Peyer's patch (tissue), 4 donors: ENCODE results near the gene SLC22A31. TPM values are rescaled to one million over a fixed set of nuclear protein-coding genes. Genes with fewer than 3 reads are reported as not detected.
A peak's percentile ranks its signal among the peaks of the same experiment; 100 is the strongest.

ENCODE experiments used
- DNase-seq, 3 donors: peaks; one replicate each; pipeline ENCODE4 v3.0.0-alpha.2; 2017 to 2019
- H3K27ac ChIP-seq, 4 donors: fragments of 200-600 bp; sonication (generic); one replicate each; pipeline ENCODE4 v1.5.1; 2016 to 2019
- H3K27me3 ChIP-seq, 2 donors: fragments of 200-600 bp; sonication (generic); one replicate each; pipeline ENCODE4 v1.5.1; 2019
- H3K36me3 ChIP-seq, 3 donors: fragments of 200-600 bp; sonication (generic); one replicate each; pipeline ENCODE4 v1.5.1; 2016 to 2019
- H3K4me1 ChIP-seq, 4 donors: fragments of 200-600 bp; sonication (generic); one replicate each; pipeline ENCODE4 v1.5.1; 2016 to 2019
- H3K4me3 ChIP-seq, 4 donors: fragments of 200-600 bp; sonication (generic); 1 replicate in 3 of 4; 2 replicates in 1 of 4; pipeline ENCODE4 v1.5.1; 2016 to 2019; ENCODE audit warnings: mild to moderate bottlenecking in 1 of 4
- H3K9me3 ChIP-seq, 4 donors: fragments of 200-600 bp; sonication (generic); one replicate each; pipeline ENCODE4 v1.5.1; 2016 to 2019; ENCODE audit warnings: mild to moderate bottlenecking in 1 of 4
- POLR2A ChIP-seq, 2 donors: fragments of 450-650 bp; IDR thresholded peaks; one replicate each; pipeline ENCODE4 v1.5.1; 2017; ENCODE audit warnings: antibody characterized with exemption in 2 of 2, mild to moderate bottlenecking in 2 of 2, moderate library complexity in 2 of 2
- total RNA-seq, 4 donors: library from RNA; depleted of rRNA; stranded (reverse); fragments of >200 nt; gene quantifications; one replicate each; pipeline ENCODE4 v1.1.0, GENCODE V29; 2016
- TF ChIP-seq, protein P1 (sequence below), 6 experiments: fragments of 450-650 bp in 4 of 6; fragments of 200-600 bp in 2 of 6; sonication (generic) in 1 of 6; IDR thresholded peaks; one replicate each; pipeline ENCODE4 v1.5.1; 2017 to 2019; ENCODE audit warnings: antibody characterized with exemption in 6 of 6, mild to moderate bottlenecking in 3 of 6, moderate library complexity in 1 of 6

The SLC22A31 gene
- total RNA-seq, 4 donors from 2014 or later: 0.53 to 0.67 TPM; not detected in 2

DNA sequence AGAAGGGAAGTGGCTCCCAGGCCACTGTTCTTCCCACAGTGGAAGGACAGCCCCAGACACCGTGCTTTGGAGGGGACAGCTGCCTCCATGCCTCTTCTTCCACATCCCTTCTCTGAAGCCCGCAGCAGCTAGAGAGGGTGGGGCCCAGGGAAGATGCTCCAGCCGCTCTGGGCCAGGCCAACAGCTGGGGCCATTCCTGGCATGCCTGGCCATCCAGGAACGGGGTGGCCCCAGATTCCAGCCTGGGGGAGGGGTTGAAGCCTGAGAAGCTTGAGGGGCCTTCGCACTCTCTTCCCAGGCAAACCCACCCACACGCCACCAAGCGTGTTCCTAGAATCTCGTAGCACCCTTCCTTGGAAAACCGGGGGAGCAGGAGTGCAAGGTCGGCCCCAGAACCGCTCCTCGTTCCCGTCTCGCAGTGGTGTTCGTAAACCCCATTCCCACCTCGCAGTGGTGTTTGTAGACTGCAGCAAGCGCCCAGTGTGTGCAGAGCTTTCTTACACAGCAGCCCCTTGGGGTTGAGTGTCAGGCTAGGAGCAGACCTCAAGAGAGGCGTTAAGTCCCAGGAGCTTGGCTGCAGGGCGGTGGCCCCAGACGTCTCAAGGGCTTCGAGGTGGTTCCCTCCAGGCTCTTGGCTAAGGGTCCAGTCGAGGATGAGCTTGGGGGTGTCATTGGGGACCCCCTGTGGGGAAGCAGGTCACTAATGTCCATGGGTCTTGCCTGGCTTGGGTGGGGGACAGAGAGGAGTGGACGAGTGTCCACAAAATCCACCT lies 26.1 kb downstream of the SLC22A31 start:
- Histone ChIP-seq H3K27ac (no peak overlapping the region), H3K4me3 (no peak overlapping the region), H3K36me3 (no peaks in the 10 kb centered on the region), H3K27me3 (no peaks in the 10 kb centered on the region), H3K9me3 (no peaks in the 10 kb centered on the region), H3K4me1 (peaks cover 0 to 21% (median 11%) of the 10 kb centered on the region in 4 donors)
- no peak for DNase-seq
- TF ChIP-seq, protein P1, sequence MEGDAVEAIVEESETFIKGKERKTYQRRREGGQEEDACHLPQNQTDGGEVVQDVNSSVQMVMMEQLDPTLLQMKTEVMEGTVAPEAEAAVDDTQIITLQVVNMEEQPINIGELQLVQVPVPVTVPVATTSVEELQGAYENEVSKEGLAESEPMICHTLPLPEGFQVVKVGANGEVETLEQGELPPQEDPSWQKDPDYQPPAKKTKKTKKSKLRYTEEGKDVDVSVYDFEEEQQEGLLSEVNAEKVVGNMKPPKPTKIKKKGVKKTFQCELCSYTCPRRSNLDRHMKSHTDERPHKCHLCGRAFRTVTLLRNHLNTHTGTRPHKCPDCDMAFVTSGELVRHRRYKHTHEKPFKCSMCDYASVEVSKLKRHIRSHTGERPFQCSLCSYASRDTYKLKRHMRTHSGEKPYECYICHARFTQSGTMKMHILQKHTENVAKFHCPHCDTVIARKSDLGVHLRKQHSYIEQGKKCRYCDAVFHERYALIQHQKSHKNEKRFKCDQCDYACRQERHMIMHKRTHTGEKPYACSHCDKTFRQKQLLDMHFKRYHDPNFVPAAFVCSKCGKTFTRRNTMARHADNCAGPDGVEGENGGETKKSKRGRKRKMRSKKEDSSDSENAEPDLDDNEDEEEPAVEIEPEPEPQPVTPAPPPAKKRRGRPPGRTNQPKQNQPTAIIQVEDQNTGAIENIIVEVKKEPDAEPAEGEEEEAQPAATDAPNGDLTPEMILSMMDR (IDR thresholded peaks at IDR 0.05): no peak
- no peak for TF ChIP-seq POLR2A (IDR thresholded peaks at IDR 0.05)

DNA sequence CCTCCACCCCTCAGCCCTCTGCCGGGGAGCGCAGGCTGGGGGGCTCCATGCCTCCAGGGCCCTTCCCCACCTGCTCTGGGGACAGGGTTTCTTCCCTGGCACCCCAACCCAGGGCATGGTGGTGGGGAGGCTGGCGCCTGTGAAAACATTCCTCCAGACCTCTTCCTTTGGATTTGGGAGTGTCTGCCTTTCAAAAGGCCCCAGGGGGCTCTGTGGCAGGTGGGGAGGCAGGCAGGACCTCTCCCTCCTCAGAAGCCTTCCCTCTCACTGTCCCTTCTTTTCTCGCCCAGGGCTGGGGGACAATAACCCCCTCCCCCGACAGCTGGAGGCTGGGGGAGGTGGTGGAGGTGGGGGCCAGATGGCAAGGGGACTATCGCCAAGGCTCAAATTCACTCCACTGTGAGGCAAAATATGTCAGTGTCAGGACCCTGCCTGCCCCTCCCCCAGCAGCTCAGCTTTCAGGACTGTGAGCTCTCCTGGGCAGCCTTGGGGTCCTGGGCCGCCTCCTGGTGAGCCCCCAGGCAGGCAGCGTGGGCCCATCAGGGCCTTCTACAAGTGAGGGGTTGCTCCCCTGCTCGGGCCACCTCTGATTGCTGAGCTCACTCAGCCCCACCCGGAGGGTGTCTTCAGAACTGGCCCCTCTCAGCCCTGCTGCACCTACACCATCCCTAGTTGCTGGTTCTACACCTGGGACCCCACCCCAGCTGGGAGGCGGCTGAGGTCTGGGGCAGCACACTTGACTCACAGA lies 27.0 kb downstream of the SLC22A31 start:
- Histone ChIP-seq H3K9me3 (no peaks in the 10 kb centered on the region), H3K4me1 (peaks cover 0 to 21% (median 11%) of the 10 kb centered on the region in 4 donors), H3K4me3 (no peak overlapping the region), H3K27ac (no peak overlapping the region), H3K27me3 (no peaks in the 10 kb centered on the region), H3K36me3 (no peaks in the 10 kb centered on the region)
- no peak for DNase-seq
- TF ChIP-seq, protein P1 (IDR thresholded peaks at IDR 0.05): no peak
- no peak for TF ChIP-seq POLR2A (IDR thresholded peaks at IDR 0.05)

DNA sequence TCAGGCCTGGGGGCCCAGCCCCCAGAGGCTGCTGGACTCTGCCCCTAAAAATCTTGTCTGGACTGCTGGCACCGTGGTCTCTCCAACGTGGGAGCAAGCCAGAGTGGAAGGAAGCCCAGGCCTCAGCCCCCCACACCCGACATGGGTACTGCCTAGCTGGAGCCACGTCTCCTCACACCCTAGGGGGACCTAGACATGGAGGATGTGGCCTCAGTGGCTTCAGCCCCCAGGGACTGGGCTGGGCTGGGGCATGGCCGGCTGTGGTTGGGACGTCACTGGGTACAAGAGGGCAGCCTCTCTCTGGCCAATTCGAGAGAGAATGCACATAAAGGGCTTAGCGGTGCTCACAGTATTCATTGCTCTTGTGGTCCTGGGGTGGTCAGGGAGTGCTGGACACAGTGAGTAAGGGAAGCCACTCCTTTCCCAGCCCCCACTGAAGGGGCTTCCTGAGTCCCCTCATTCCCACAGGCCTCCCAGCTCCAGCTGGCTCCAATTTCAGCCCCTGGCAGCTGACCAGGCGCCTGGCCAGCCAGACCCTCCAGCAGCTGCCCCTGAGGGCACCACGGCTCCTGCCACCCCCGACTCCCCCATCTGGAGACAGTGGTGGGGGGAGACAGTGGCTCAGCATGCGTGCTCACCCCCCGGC lies 27.7 kb downstream of the SLC22A31 start:
- no peak for TF ChIP-seq POLR2A (IDR thresholded peaks at IDR 0.05)
- TF ChIP-seq, protein P1 (IDR thresholded peaks at IDR 0.05): no peak
- DNase-seq: no peak
- H3K4me3 ChIP-seq: no peak overlapping the region
- peaks cover 0 to 22% (median 14%) of the 10 kb centered on the region in 4 donors for H3K4me1 ChIP-seq
- no peaks in the 10 kb centered on the region for H3K27me3 ChIP-seq
- H3K36me3 ChIP-seq: no peaks in the 10 kb centered on the region
- H3K27ac ChIP-seq: no peak overlapping the region
- no peaks in the 10 kb centered on the region for H3K9me3 ChIP-seq

DNA sequence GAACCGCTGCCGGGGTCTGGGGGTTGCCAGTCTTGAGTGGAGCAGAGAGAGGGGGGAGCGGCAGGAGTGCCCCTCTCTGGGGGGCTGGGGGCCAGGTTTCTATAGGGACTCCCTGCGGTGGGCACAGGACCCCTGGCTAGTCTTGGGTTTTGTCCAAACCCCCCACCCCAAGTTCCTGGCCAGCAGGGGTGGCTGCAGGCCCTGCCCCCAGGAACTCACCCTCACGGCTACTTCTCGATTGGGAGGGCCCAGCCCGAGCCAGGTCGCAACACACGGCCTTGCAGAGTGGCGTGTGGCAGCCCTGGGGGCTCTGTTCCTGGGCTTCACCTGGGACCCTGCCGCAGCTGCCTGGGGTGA lies 28.2 kb downstream of the SLC22A31 start:
- Histone ChIP-seq H3K36me3 (no peaks in the 10 kb centered on the region), H3K9me3 (no peaks in the 10 kb centered on the region), H3K4me1 (peaks cover 3 to 27% (median 19%) of the 10 kb centered on the region in 4 donors), H3K27ac (no peak overlapping the region), H3K27me3 (no peaks in the 10 kb centered on the region), H3K4me3 (no peak overlapping the region)
- TF ChIP-seq, protein P1 (IDR thresholded peaks at IDR 0.05): no peak
- no peak for TF ChIP-seq POLR2A (IDR thresholded peaks at IDR 0.05)
- no peak for DNase-seq

DNA sequence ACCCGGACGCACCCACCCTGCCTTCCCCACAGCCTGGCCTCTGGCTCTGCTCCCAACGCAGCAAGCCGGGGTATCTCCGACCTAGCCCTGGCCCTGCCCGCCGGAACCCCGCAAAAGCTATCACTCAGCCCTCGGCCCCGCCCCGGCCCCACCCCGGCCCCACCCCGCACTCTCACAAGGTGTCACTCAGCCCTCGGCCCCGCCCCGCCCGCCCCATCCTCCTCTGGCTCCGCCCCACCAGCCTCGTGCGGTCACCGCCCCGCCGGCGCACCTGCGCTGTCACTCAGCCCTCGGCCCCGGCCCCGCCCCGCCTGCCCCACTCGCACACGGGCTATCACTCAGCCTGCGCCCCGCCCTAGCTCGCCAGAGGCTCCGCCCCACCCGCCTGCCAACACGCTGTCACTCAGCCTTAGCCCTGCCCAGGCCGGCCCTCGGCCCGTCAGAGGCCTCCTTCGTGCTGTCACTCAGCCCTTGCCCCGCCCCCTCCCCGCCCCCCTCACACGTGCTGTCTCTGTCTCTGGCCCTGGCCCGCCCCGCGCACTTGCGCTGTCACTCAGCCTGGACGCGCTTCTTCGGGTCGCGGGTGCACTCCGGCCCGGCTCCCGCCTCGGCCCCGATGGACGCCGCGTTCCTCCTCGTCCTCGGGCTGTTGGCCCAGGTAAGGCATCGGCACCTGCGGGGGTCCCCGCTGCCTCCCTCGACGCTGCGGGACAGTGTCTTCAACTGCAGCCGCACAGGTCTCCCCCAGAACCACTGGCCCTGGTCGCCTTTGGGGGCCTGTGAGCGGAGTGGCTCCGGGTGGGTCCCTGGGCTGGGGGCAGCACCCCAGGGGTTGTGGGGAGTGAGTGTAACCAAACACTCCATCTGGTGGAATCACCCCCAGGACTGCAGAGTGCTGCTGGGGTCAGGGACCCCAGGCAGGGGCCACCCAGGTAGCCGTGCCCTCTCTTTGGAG lies 28.8 kb downstream of the SLC22A31 start, which contains the start of gene CDH15:
Gene CDH15 (plus strand): TSS at position 533 of the 955 bp plus-strand sequence. CDS start 84 bp downstream, at position 617.
- H3K27ac ChIP-seq: peak within 1 kb of the TSS in 1 of 4 donors; percentile 12
- peaks cover 5 to 31% (median 21%) of the 10 kb centered on the region in 4 donors for H3K4me1 ChIP-seq
- H3K36me3 ChIP-seq: no peaks in the 10 kb centered on the region
- H3K9me3 ChIP-seq: no peaks in the 10 kb centered on the region
- TF ChIP-seq POLR2A (IDR thresholded peaks at IDR 0.05): no peak
- TF ChIP-seq, protein P1 (IDR thresholded peaks at IDR 0.05): no peak
- H3K27me3 ChIP-seq: no peaks in the 10 kb centered on the region
- peak; percentile 95 to 98 (median 98) for DNase-seq
- peak within 1 kb of the TSS; percentile 13 to 43 (median 34) for H3K4me3 ChIP-seq
